ENCODE data around the gene LOXHD1.

Gene LOXHD1

GRCh38 chr18:46607926-46608325 is 49.1 kb downstream of the LOXHD1 start:
- TF ChIP-seq CTCF (IDR thresholded peaks at IDR 0.05; ENCODE audit: insufficient read depth, low read depth, low read length, missing control alignments) = no peak
- DNase-seq (ENCODE audit: low read depth) = no peak
- no peak overlapping the region for H3K4me3 ChIP-seq (ENCODE audit: low read depth, low read length)

- TF ChIP-seq CTCF (IDR thresholded peaks at IDR 0.05; ENCODE audit: insufficient read depth, low read depth, low read length, missing control alignments) = no peak
Observed at GRCh38 chr18:46601141-46601805, 55.7 kb downstream of the LOXHD1 start.

GRCh38 chr18:46596119-46596518 is 60.9 kb downstream of the LOXHD1 start:
- no peak overlapping the region for H3K4me3 ChIP-seq (ENCODE audit: low read depth, low read length)
- no peak for TF ChIP-seq CTCF (IDR thresholded peaks at IDR 0.05; ENCODE audit: insufficient read depth, low read depth, low read length, missing control alignments)
- DNase-seq (ENCODE audit: low read depth) = peak; percentile 12

More at GRCh38 chr18:46601141-46601805, 55.7 kb downstream of the LOXHD1 start:
- no peak overlapping the region for H3K4me3 ChIP-seq (ENCODE audit: low read depth, low read length)
- DNase-seq (ENCODE audit: low read depth) = no peak

GRCh38 chr18:46591783-46592391 is 65.1 kb downstream of the LOXHD1 start:
- DNase-seq (ENCODE audit: low read depth) = no peak
- TF ChIP-seq CTCF (IDR thresholded peaks at IDR 0.05; ENCODE audit: insufficient read depth, low read depth, low read length, missing control alignments) = no peak
- no peak overlapping the region for H3K4me3 ChIP-seq (ENCODE audit: low read depth, low read length)

GRCh38 chr18:46590103-46590502 is 66.9 kb downstream of the LOXHD1 start:
- no peak overlapping the region for H3K4me3 ChIP-seq (ENCODE audit: low read depth, low read length)
- TF ChIP-seq CTCF (IDR thresholded peaks at IDR 0.05; ENCODE audit: insufficient read depth, low read depth, low read length, missing control alignments) = no peak
- DNase-seq (ENCODE audit: low read depth) = no peak

- TF ChIP-seq CTCF (IDR thresholded peaks at IDR 0.05; ENCODE audit: insufficient read depth, low read depth, low read length, missing control alignments) = no peak
- H3K4me3 ChIP-seq (ENCODE audit: low read depth, low read length) = no peak overlapping the region
- no peak for DNase-seq (ENCODE audit: low read depth)
Observed at GRCh38 chr18:46588971-46589660, 67.9 kb downstream of the LOXHD1 start.
